Brain pericyte (primary cell): ENCODE measurements around the gene IGDCC3.
A peak's percentile ranks its signal among the peaks of the same experiment; 100 is the strongest.
"Not testable (repeated sequence)": the region's sequence is repeated elsewhere in the genome, so short reads cannot be mapped to it uniquely, and the experiment has no call there.

Source experiments
- DNase-seq: peaks from one replicate; pipeline ENCODE4 v3.0.0-alpha.2; 2012; ENCODE audit warnings: low read depth, low spot score

The IGDCC3 gene

GRCh38 chr15:65406424-65407000 is 28.7 kb upstream of the IGDCC3 start:
- no peak for DNase-seq

GRCh38 chr15:65405791-65406423 is 28.1 kb upstream of the IGDCC3 start:
- DNase-seq = no peak

- DNase-seq = no peak
Observed at GRCh38 chr15:65404186-65404872, 26.5 kb upstream of the IGDCC3 start.

GRCh38 chr15:65402961-65403360 is 25.2 kb upstream of the IGDCC3 start:
- DNase-seq = no peak

- DNase-seq = no peak
Observed at GRCh38 chr15:65401611-65402240, 23.9 kb upstream of the IGDCC3 start.

- DNase-seq = peak; percentile 82
Observed at GRCh38 chr15:65400760-65401610, 23.2 kb upstream of the IGDCC3 start.

- no peak for DNase-seq
Observed at GRCh38 chr15:65399997-65400396, 22.2 kb upstream of the IGDCC3 start.

- DNase-seq = no peak
Observed at GRCh38 chr15:65399001-65399706, 21.4 kb upstream of the IGDCC3 start.

GRCh38 chr15:65398486-65398885 is 20.7 kb upstream of the IGDCC3 start:
- not testable (repeated sequence) for DNase-seq

- DNase-seq = no peak
Observed at GRCh38 chr15:65396965-65397317, 19.1 kb upstream of the IGDCC3 start.

- DNase-seq = no peak
Observed at GRCh38 chr15:65396283-65396964, 18.6 kb upstream of the IGDCC3 start.

- no peak for DNase-seq
Observed at GRCh38 chr15:65395567-65396202, 17.9 kb upstream of the IGDCC3 start.

GRCh38 chr15:65394936-65395335 is 17.1 kb upstream of the IGDCC3 start:
- DNase-seq = no peak

- no peak for DNase-seq
Observed at GRCh38 chr15:65394280-65394789, 16.5 kb upstream of the IGDCC3 start.

GRCh38 chr15:65393557-65393956 is 15.8 kb upstream of the IGDCC3 start:
- no peak for DNase-seq

GRCh38 chr15:65393091-65393490 is 15.3 kb upstream of the IGDCC3 start:
- no peak for DNase-seq

- DNase-seq = no peak
Observed at GRCh38 chr15:65392368-65392767, 14.6 kb upstream of the IGDCC3 start.

- DNase-seq = no peak
Observed at GRCh38 chr15:65391732-65392131, 13.9 kb upstream of the IGDCC3 start.

- no peak for DNase-seq
Observed at GRCh38 chr15:65390447-65390846, 12.6 kb upstream of the IGDCC3 start.

- DNase-seq = no peak
Observed at GRCh38 chr15:65389226-65389625, 11.4 kb upstream of the IGDCC3 start.
